Tibial nerve (tissue), 4 donors: ENCODE data around the gene GPC5. TPM values are rescaled to one million over a fixed set of nuclear protein-coding genes. Genes with fewer than 3 reads are reported as not detected.

Experiments used
- DNase-seq, 2 donors: peaks; one replicate each; pipeline ENCODE4 v3.0.0-alpha.2; 2019; ENCODE audit warnings: low spot score in 2 of 2
- H3K27ac ChIP-seq, 4 donors: fragments of 200-600 bp; sonication (generic) in 3 of 4; one replicate each; pipeline ENCODE4 v1.5.1; 2017 to 2019; ENCODE audit warnings: mild to moderate bottlenecking in 1 of 4
- H3K27me3 ChIP-seq, 2 donors: fragments of 200-600 bp; sonication (generic) in 1 of 2; one replicate each; pipeline versions ENCODE4 v1.5.1 to v1.6.0; 2017 to 2019
- H3K36me3 ChIP-seq, 3 donors: fragments of 200-600 bp; sonication (generic); one replicate each; pipeline ENCODE4 v1.5.1; 2018 to 2019
- H3K4me1 ChIP-seq, 4 donors: fragments of 200-600 bp; sonication (generic) in 3 of 4; one replicate each; pipeline ENCODE4 v1.5.1; 2017 to 2019
- H3K4me3 ChIP-seq, 4 donors: fragments of 200-600 bp; sonication (generic) in 3 of 4; one replicate each; pipeline ENCODE4 v1.5.1; 2017 to 2019; ENCODE audit warnings: mild to moderate bottlenecking in 1 of 4, moderate library complexity in 1 of 4
- H3K9me3 ChIP-seq, 4 donors: fragments of 200-600 bp; sonication (generic) in 3 of 4; one replicate each; pipeline ENCODE4 v1.5.1; 2017 to 2019
- EP300 ChIP-seq, 2 donors: sonication (generic); formaldehyde crosslinking; IDR thresholded peaks; one replicate each; pipeline ENCODE4 v1.6.1; 2017; ENCODE audit warnings: antibody characterized with exemption in 2 of 2, mild to moderate bottlenecking in 1 of 2
- POLR2A ChIP-seq, 2 donors: fragments of 450-650 bp; IDR thresholded peaks; one replicate each; pipeline ENCODE4 v1.6.1; 2017; ENCODE audit warnings: antibody characterized with exemption in 2 of 2, mild to moderate bottlenecking in 2 of 2, moderate library complexity in 2 of 2
- WGBS, 2 donors: methylation state at CpG; one replicate each; pipeline ENCODE4 v1.1.5; 2018; 5-methylcytosine and 5-hydroxymethylcytosine counted together
- total RNA-seq, 4 donors: library from RNA; depleted of rRNA; stranded (reverse); fragments of >200 nt; gene quantifications; one replicate each; pipeline ENCODE4 v1.1.0, GENCODE V29; 2016
- TF ChIP-seq, protein P1 (sequence below), 5 experiments: fragments of 200-600 bp in 3 of 5; fragments of 450-650 bp in 2 of 5; sonication (generic) in 3 of 5; IDR thresholded peaks; one replicate each; pipeline ENCODE4 v1.5.1; 2016 to 2019; ENCODE audit warnings: antibody characterized with exemption in 5 of 5, mild to moderate bottlenecking in 3 of 5, moderate library complexity in 2 of 5

GPC5 gene
- total RNA-seq, 4 donors from 2014 or later, result 3.7 to 5.7 (median 4.2) TPM; not detected in 1

DNA sequence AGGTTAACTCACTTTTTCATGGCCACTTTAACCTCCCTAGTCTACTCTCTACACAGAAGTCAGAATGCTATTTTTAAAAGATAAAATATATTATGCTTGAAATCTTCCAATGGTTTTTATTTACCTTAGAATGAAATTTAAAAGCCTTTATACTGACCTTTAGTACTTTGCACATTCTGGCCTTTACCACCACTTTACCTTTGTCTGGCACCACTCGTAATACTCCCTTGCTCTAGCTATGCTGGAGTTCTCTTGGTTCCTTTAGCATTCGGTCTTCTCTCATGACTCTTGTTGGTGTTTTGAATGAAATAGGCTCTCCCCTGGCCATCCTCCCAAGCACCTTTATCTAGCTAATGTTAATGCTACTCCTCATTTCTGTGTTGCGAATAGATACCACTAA is 310.8 kb downstream of the GPC5 start:
- no peak overlapping the region for H3K4me3 ChIP-seq
- H3K9me3 ChIP-seq, result no peaks in the 10 kb centered on the region
- DNase-seq, result no peak
- no peak for TF ChIP-seq POLR2A (IDR thresholded peaks at IDR 0.05)
- TF ChIP-seq, protein P1, sequence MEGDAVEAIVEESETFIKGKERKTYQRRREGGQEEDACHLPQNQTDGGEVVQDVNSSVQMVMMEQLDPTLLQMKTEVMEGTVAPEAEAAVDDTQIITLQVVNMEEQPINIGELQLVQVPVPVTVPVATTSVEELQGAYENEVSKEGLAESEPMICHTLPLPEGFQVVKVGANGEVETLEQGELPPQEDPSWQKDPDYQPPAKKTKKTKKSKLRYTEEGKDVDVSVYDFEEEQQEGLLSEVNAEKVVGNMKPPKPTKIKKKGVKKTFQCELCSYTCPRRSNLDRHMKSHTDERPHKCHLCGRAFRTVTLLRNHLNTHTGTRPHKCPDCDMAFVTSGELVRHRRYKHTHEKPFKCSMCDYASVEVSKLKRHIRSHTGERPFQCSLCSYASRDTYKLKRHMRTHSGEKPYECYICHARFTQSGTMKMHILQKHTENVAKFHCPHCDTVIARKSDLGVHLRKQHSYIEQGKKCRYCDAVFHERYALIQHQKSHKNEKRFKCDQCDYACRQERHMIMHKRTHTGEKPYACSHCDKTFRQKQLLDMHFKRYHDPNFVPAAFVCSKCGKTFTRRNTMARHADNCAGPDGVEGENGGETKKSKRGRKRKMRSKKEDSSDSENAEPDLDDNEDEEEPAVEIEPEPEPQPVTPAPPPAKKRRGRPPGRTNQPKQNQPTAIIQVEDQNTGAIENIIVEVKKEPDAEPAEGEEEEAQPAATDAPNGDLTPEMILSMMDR (IDR thresholded peaks at IDR 0.05), result no peak
- TF ChIP-seq EP300 (IDR thresholded peaks at IDR 0.05), result no peak
- no peaks in the 10 kb centered on the region for H3K27me3 ChIP-seq
- no peaks in the 10 kb centered on the region for H3K4me1 ChIP-seq
- WGBS, 2 donors, result 74 to 93% methylated on average over 3 of the region's 3 CpGs
- H3K27ac ChIP-seq, result no peak overlapping the region
- no peaks in the 10 kb centered on the region for H3K36me3 ChIP-seq

DNA sequence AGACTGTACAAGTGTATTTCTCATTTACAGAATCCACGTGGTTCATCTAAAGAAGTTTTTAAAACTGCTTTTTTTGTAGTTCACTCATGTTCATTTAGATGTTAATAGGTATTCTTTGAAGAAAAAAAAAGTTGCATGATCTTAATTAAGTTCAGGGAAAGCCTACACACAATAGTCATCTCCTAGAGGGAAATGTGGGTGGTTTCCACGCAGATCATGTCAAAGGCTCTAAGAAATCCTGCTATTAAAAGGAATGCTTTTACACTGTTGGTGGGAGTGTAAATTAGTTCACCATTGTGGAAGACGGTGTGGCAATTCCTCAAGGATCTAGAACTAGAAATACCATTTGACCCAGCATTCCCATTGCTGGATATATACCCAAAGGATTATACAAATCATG is 312.3 kb downstream of the GPC5 start:
- Histone ChIP-seq H3K9me3 (no peaks in the 10 kb centered on the region), H3K4me3 (no peak overlapping the region), H3K4me1 (no peaks in the 10 kb centered on the region), H3K27me3 (no peaks in the 10 kb centered on the region), H3K27ac (no peak overlapping the region), H3K36me3 (no peaks in the 10 kb centered on the region)
- no peak for DNase-seq
- TF ChIP-seq POLR2A (IDR thresholded peaks at IDR 0.05), result no peak
- TF ChIP-seq, protein P1 (IDR thresholded peaks at IDR 0.05), result no peak
- no peak for TF ChIP-seq EP300 (IDR thresholded peaks at IDR 0.05)
- 55 to 62% methylated on average over 3 of the region's 3 CpGs for WGBS, 2 donors

DNA sequence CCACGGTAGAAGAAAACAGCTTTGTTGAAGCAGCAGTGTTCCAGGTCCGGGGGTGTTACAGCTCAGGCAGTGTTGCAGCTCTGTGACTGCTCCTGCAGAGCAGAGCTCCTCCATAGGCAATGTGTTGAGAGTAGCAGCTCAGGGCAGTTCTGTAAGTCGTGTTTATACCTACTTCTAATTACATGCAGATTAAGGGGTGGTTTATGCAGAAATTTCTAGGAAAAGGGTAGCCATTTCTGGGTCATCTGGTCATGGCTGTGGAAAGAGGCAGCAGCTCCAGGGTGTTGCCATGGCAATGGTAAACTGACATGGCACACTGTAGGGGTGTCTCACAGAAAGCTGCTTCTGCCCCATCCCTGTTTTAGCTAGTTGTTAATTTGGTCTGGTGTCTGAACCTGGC is 316.4 kb downstream of the GPC5 start:
- H3K27me3 ChIP-seq, result no peaks in the 10 kb centered on the region
- no peak overlapping the region for H3K27ac ChIP-seq
- no peaks in the 10 kb centered on the region for H3K9me3 ChIP-seq
- no peak for DNase-seq
- no peak for TF ChIP-seq POLR2A (IDR thresholded peaks at IDR 0.05)
- no peak for TF ChIP-seq EP300 (IDR thresholded peaks at IDR 0.05)
- TF ChIP-seq, protein P1 (IDR thresholded peaks at IDR 0.05), result no peak
- no peaks in the 10 kb centered on the region for H3K36me3 ChIP-seq
- 21 to 32% methylated on average over 3 of the region's 3 CpGs for WGBS, 2 donors
- H3K4me1 ChIP-seq, result no peaks in the 10 kb centered on the region
- no peak overlapping the region for H3K4me3 ChIP-seq

DNA sequence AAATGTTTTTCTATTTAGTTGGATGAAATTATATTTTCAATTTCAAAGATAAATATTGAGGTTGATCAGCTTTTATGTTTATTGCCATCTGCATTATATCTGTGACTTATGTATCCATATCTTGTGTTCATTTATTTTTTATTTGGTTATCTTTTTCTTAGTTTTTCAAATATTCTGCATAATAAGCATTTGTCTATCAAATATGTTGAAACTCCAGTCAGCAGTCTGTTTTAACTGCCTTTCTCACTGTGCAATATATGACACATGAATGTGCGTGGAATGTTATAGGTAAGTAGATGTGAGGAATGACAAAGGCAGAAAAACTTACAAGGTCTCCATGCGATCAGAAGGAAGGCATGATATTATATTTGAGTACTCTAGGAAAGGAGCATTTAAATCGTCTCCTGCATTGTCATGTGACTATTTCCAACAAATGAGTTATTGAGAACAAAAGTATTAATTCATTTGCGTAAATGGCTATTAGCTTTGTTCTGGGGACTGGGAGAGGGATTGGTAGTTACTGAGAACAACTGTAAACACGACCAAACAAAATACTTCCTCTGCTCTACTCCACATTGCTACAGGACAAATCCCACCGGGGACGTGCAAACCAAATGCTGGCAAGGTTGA is 318.1 kb downstream of the GPC5 start:
- Histone ChIP-seq H3K27ac (no peak overlapping the region), H3K4me1 (no peaks in the 10 kb centered on the region), H3K36me3 (no peaks in the 10 kb centered on the region), H3K9me3 (no peaks in the 10 kb centered on the region), H3K4me3 (no peak overlapping the region), H3K27me3 (no peaks in the 10 kb centered on the region)
- DNase-seq, result no peak
- TF ChIP-seq EP300 (IDR thresholded peaks at IDR 0.05) (no peak), POLR2A (IDR thresholded peaks at IDR 0.05) (no peak)
- TF ChIP-seq, protein P1 (IDR thresholded peaks at IDR 0.05), result no peak
- WGBS, 2 donors, result 77 to 81% methylated on average over 7 of the region's 7 CpGs

DNA sequence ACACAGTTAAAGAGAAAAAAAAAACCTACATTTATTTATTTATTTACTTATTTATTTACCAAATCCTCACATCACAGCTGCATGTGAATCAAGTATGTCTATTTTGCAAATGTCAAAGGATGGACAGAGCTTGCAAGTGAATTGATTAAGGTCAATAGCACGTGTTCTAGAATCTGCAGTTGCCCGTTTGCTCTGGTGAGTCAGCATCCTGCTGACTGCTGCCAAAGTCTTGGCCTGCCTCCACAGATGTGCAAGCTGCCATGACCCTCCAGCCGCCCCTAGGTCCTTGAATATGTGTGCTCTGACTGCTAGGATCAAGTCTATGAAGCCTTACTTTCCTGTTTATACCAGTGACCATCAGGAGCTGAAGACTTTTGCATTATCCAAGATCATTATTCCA is 320.6 kb downstream of the GPC5 start:
- DNase-seq, result no peak
- no peaks in the 10 kb centered on the region for H3K9me3 ChIP-seq
- H3K27me3 ChIP-seq, result no peaks in the 10 kb centered on the region
- H3K4me1 ChIP-seq, result no peaks in the 10 kb centered on the region
- H3K27ac ChIP-seq, result no peak overlapping the region
- 6 to 16% methylated on average over 3 of the region's 3 CpGs for WGBS, 2 donors
- TF ChIP-seq, protein P1 (IDR thresholded peaks at IDR 0.05), result no peak
- no peak for TF ChIP-seq POLR2A (IDR thresholded peaks at IDR 0.05)
- TF ChIP-seq EP300 (IDR thresholded peaks at IDR 0.05), result no peak
- H3K4me3 ChIP-seq, result no peak overlapping the region
- no peaks in the 10 kb centered on the region for H3K36me3 ChIP-seq
